A549 treated with Mapracorat at 1 μM for 4 hours (cell line): ENCODE results near the gene ANO10. TPM values are rescaled to one million over a fixed set of nuclear protein-coding genes. Genes with fewer than 3 reads are reported as not detected.

Experiments
- total RNA-seq: library from RNA; stranded (reverse); fragments of 200-300 nt; extraction: Qiagen RNA extraction; gene quantifications from 5 replicates; pipeline ENCODE4 v1.2.3, GENCODE V29; 2022

ANO10 gene
- 17.7 to 20.2 TPM (median 20.0 TPM) in 5 replicates for total RNA-seq

GRCh38 chr3:43621656-43622432 lies at the start of gene ANO10:
Gene ANO10, minus strand, starts transcription at chr3:43622011. Its CDS starts 16,159 bp downstream, at chr3:43605852.

Other genes starting within 250 kb of the ANO10 start
- 19.1 to 25.5 TPM (median 21.5 TPM) in 5 replicates for gene ABHD5, start 68.9 kb upstream of the ANO10 start, total RNA-seq